ENCODE measurements around the gene MLF2. TPM values are rescaled to one million over a fixed set of nuclear protein-coding genes. Genes with fewer than 3 reads are reported as not detected.

Gene MLF2
- total RNA-seq, 1 experiment from 2014 or later = 244 TPM

- Histone ChIP-seq H3K23me2 (ENCODE audit: insufficient read length, low read depth, low read length, poor library complexity, severe bottlenecking) (peaks cover 9% of the 10 kb centered on the region), H3K27me3 (ENCODE audit: insufficient read depth, low read length) (no peaks in the 10 kb centered on the region), H2AK5ac (ENCODE audit: insufficient read length, low read length) (no peak within 1 kb of the TSS), H3K9me3 (ENCODE audit: control insufficient read depth, low read depth, low read length) (no peaks in the 10 kb centered on the region), H2BK12ac (ENCODE audit: insufficient read length, low read depth, low read length) (no peak within 1 kb of the TSS), H2BK120ac (ENCODE audit: low read depth, low read length, poor library complexity, severe bottlenecking) (no peak within 1 kb of the TSS), H3K18ac (ENCODE audit: insufficient read length, low read depth, low read length) (peak within 1 kb of the TSS; percentile 74), H4K5ac (ENCODE audit: insufficient read length, low read depth, low read length) (peak within 1 kb of the TSS; percentile 79), H3K23ac (ENCODE audit: insufficient read length, low read depth, low read length) (no peak within 1 kb of the TSS), H3T11ph (ENCODE audit: low read length) (no peak within 1 kb of the TSS), H2BK20ac (ENCODE audit: low read depth, low read length, poor library complexity, severe bottlenecking) (no peak within 1 kb of the TSS), H3K4ac (ENCODE audit: low read depth, low read length) (no peak within 1 kb of the TSS; the same call in 1 of the 2 replicates), H3K4me2 (ENCODE audit: insufficient read depth, insufficient read length, low read length) (peak within 1 kb of the TSS; percentile 97), H3K56ac (ENCODE audit: insufficient read length, low read depth, low read length) (no peak within 1 kb of the TSS), H3K79me2 (ENCODE audit: insufficient read depth, low read length) (no peaks in the 10 kb centered on the region), H2AFZ (ENCODE audit: low read length) (peak within 1 kb of the TSS; percentile 91), H3K4me1 (ENCODE audit: insufficient read depth, low read length) (no peaks in the 10 kb centered on the region; the same call in 1 of the 2 replicates), H3K27ac (ENCODE audit: insufficient read length, low read depth, low read length) (peak within 1 kb of the TSS; percentile 78), H4K8ac (replicated peaks; ENCODE audit: insufficient read length, low read depth, low read length) (peak within 1 kb of the TSS; percentile 25), H4K91ac (ENCODE audit: insufficient read length, low read depth, low read length) (no peak within 1 kb of the TSS), H2BK15ac (ENCODE audit: low read depth, low read length) (no peak within 1 kb of the TSS), H2BK5ac (ENCODE audit: insufficient read length, low read length) (no peak within 1 kb of the TSS), H3K14ac (ENCODE audit: insufficient read depth, low read length) (peak within 1 kb of the TSS; percentile 85), H3K9ac (ENCODE audit: extremely low read depth, insufficient read length, low read length) (peak within 1 kb of the TSS; percentile 87), H4K20me1 (ENCODE audit: control insufficient read depth, insufficient read depth, insufficient read length) (no peaks in the 10 kb centered on the region), H3K79me1 (ENCODE audit: insufficient read depth, low read depth, low read length, poor library complexity, severe bottlenecking) (no peaks in the 10 kb centered on the region)
- H3K27ac Mint-ChIP-seq = peak within 1 kb of the TSS; percentile 94 to 98 (median 97)
- no peaks in the 10 kb centered on the region for H3K9me3 Mint-ChIP-seq
- no CpG with 5 or more reads among the region's 49 CpGs for WGBS (ENCODE audit: extremely low coverage, insufficient read length, low lambda C conversion rate)
- DNase-seq = peak; percentile 100
- peaks cover 8 to 19% of the 10 kb centered on the region in 2 experiments for H3K4me1 Mint-ChIP-seq
- H3K4me3 Mint-ChIP-seq = peak within 1 kb of the TSS; percentile 73 to 87
- H3K36me3 Mint-ChIP-seq (ENCODE audit: insufficient read depth in 1 of 3, low read depth in 3 of 3) = peaks cover 2 to 24% (median 11%) of the 10 kb centered on the region in 3 experiments; a peak in 6 of 7 replicates
- peaks cover 6% of the 10 kb centered on the region for H3K27me3 Mint-ChIP-seq (ENCODE audit: low read depth)
- TF ChIP-seq, protein P1, sequence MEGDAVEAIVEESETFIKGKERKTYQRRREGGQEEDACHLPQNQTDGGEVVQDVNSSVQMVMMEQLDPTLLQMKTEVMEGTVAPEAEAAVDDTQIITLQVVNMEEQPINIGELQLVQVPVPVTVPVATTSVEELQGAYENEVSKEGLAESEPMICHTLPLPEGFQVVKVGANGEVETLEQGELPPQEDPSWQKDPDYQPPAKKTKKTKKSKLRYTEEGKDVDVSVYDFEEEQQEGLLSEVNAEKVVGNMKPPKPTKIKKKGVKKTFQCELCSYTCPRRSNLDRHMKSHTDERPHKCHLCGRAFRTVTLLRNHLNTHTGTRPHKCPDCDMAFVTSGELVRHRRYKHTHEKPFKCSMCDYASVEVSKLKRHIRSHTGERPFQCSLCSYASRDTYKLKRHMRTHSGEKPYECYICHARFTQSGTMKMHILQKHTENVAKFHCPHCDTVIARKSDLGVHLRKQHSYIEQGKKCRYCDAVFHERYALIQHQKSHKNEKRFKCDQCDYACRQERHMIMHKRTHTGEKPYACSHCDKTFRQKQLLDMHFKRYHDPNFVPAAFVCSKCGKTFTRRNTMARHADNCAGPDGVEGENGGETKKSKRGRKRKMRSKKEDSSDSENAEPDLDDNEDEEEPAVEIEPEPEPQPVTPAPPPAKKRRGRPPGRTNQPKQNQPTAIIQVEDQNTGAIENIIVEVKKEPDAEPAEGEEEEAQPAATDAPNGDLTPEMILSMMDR (conservative IDR thresholded peaks at IDR 0.05) = no peak
These were observed 29.1 kb downstream of the MLF2 start, which contains the start of gene COPS7A for GRCh38 chr12:6723607-6724408. Gene COPS7A, plus strand, starts transcription at chr12:6724046. Its CDS starts 611 bp downstream, at chr12:6724657.

Measured in H9 (cell line).